Lower lobe of right lung (tissue), 2 donors: ENCODE data around the gene NAA25. TPM values are rescaled to one million over a fixed set of nuclear protein-coding genes. Genes with fewer than 3 reads are reported as not detected.
"Not testable (repeated sequence)": the region's sequence is repeated elsewhere in the genome, so short reads cannot be mapped to it uniquely, and the experiment has no call there.

ENCODE experiments used
- ATAC-seq, 2 donors: fragments of 200-7000 bp; cut with Tn5 transposase; one replicate each; pipeline ENCODE4 v1.9.1; 2020 to 2022; ENCODE audit warnings: mild to moderate bottlenecking in 2 of 2, moderate library complexity in 2 of 2
- DNase-seq: peaks from one replicate; pipeline ENCODE4 v3.0.0-alpha.2; 2020
- H3K27ac ChIP-seq: fragments of 200-600 bp; one replicate; pipeline ENCODE4 v1.8.0; 2022
- H3K27me3 ChIP-seq: fragments of 200-600 bp; one replicate; pipeline ENCODE4 v1.8.0; 2022; ENCODE audit warnings: low read depth
- H3K36me3 ChIP-seq: fragments of 200-600 bp; one replicate; pipeline ENCODE4 v1.8.0; 2022; ENCODE audit warnings: mild to moderate bottlenecking
- H3K4me1 ChIP-seq: fragments of 200-600 bp; one replicate; pipeline ENCODE4 v1.8.0; 2022
- H3K4me3 ChIP-seq: fragments of 200-600 bp; one replicate; pipeline ENCODE4 v1.8.0; 2022; ENCODE audit warnings: mild to moderate bottlenecking
- H3K9me3 ChIP-seq: fragments of 200-600 bp; one replicate; pipeline ENCODE4 v1.8.0; 2022
- intact Hi-C: fragments of 100-400 bp; cut with DNase I; formaldehyde crosslinking; loops from one replicate; pipeline ENCODE4 v1.11.0; 2022
- total RNA-seq: library from RNA; stranded (reverse); fragmentation: NEBNext Ultra II Directional; extraction: Animal tissue kit (Norgen Biotek cat#: 25700); gene quantifications from one replicate; pipeline ENCODE4 v1.2.1, GENCODE V29; 2021
- TF ChIP-seq, protein P1 (sequence below): fragments of 200-600 bp; IDR thresholded peaks from one replicate; pipeline ENCODE4 v1.8.0; 2022; ENCODE audit warnings: antibody characterized with exemption, mild to moderate bottlenecking
- donor health status: DM: no; HTN: yes; CAD: no; lungs with severe emphysema.

The NAA25 gene
- total RNA-seq, 1 donor from 2014 or later, result 24.7 TPM

DNA sequence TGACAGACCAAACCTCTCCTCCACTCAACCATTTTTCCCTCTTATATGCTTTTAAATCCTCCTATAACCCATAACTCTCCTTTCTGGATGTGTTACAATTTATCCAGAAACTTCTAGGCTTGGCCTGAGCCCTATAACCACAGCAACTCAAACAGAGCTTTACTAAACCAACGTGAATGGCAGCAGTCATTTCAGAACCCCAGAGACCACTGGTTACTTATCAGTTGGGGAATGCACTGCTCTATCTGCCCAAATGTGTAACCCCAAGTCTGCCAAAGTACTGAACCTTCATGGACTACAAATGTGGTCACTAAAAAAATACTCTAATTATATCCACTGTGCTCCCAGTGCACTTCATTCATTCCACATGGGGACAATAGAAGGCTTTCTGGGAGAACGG lies 42.0 kb downstream of the NAA25 start:
- Histone ChIP-seq H3K27ac (no peak overlapping the region), H3K27me3 (no peaks in the 10 kb centered on the region), H3K4me3 (no peak overlapping the region), H3K9me3 (no peaks in the 10 kb centered on the region), H3K36me3 (peaks cover 100% of the 10 kb centered on the region), H3K4me1 (no peaks in the 10 kb centered on the region)
- TF ChIP-seq, protein P1, sequence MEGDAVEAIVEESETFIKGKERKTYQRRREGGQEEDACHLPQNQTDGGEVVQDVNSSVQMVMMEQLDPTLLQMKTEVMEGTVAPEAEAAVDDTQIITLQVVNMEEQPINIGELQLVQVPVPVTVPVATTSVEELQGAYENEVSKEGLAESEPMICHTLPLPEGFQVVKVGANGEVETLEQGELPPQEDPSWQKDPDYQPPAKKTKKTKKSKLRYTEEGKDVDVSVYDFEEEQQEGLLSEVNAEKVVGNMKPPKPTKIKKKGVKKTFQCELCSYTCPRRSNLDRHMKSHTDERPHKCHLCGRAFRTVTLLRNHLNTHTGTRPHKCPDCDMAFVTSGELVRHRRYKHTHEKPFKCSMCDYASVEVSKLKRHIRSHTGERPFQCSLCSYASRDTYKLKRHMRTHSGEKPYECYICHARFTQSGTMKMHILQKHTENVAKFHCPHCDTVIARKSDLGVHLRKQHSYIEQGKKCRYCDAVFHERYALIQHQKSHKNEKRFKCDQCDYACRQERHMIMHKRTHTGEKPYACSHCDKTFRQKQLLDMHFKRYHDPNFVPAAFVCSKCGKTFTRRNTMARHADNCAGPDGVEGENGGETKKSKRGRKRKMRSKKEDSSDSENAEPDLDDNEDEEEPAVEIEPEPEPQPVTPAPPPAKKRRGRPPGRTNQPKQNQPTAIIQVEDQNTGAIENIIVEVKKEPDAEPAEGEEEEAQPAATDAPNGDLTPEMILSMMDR, result no peak
- DNase-seq (no peak), ATAC-seq (no peak)
- intact Hi-C loops, result no loop called here

GRCh38 chr12:112063273-112063672 lies 45.3 kb downstream of the NAA25 start:
- ATAC-seq, result no peak
- no peaks in the 10 kb centered on the region for H3K27me3 ChIP-seq
- peaks cover 100% of the 10 kb centered on the region for H3K36me3 ChIP-seq
- H3K4me1 ChIP-seq, result no peaks in the 10 kb centered on the region
- H3K9me3 ChIP-seq, result no peaks in the 10 kb centered on the region
- H3K27ac ChIP-seq, result no peak overlapping the region
- TF ChIP-seq, protein P1, result no peak
- no peak overlapping the region for H3K4me3 ChIP-seq
- intact Hi-C loops, result no loop called here
- no peak for DNase-seq

GRCh38 chr12:112061137-112061536 lies 47.4 kb downstream of the NAA25 start:
- DNase-seq (no peak), ATAC-seq (no peak)
- Histone ChIP-seq H3K4me1 (no peaks in the 10 kb centered on the region), H3K27me3 (no peaks in the 10 kb centered on the region), H3K9me3 (no peaks in the 10 kb centered on the region), H3K27ac (no peak overlapping the region), H3K4me3 (no peak overlapping the region), H3K36me3 (peaks cover 100% of the 10 kb centered on the region)
- intact Hi-C loops, result no loop called here
- TF ChIP-seq, protein P1, result no peak

DNA sequence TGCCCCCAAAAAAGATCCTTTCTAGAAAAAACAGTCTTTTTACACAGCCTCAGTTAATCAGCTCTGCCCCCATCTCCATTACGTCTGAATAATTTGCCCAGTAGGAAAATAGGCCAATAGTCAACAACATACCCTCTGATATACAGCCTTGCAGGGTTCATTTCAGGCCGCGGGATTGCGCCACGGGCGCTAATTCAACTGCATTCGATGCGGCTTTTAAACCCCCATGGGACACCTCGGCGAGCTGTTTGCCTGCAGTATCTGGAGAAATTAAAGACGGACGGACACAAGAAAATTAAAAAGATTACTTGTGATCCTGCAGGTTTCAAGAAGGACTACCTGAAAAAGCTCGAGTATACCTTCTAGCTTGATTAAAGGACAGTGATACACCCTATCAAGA lies 59.2 kb downstream of the NAA25 start:
- H3K9me3 ChIP-seq, result no peaks in the 10 kb centered on the region
- TF ChIP-seq, protein P1, result no peak
- H3K4me3 ChIP-seq, result no peak overlapping the region
- H3K27ac ChIP-seq, result no peak overlapping the region
- no peaks in the 10 kb centered on the region for H3K4me1 ChIP-seq
- no peak for ATAC-seq
- H3K36me3 ChIP-seq, result peaks cover 97% of the 10 kb centered on the region
- DNase-seq, result no peak
- intact Hi-C loops, result no loop called here
- no peaks in the 10 kb centered on the region for H3K27me3 ChIP-seq

DNA sequence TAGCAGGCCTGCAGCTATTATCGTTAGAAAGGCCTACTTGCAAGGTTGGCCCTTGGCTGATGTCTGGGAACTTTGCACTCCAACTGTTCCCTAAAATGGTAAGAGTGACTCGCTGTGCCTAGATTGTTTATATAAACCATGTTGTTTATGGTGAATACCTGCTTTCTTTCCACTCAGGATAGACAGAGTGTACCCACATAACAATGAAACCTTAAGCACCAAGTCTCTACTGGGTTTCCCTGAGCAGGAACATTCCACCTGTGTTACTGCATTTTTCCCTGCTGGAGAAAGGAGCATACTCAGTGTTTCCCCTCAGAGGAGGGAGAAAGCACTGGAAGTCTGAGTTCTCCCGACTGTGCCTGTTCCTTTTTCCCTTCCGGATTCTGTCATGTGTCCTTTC lies 62.6 kb downstream of the NAA25 start:
- H3K36me3 ChIP-seq, result peaks cover 97% of the 10 kb centered on the region

DNA sequence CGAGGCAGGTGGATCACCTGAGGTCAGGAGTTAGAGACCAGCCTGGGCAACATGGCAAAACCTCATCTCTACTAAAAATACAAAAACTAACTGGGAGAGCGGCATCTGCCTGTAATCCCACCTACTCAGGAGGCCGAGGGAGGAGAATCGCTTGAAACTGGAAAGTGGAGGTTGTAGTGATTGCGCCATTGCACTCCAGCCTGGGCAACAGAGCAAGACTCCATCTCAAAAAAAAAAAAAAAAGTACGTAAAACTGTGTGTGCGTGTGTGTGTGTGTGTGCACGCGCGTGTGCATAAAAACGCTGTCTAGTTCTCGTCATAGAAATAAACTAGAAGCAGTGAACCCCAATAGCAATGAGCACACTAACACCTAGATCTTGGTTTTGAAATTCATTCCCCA lies 72.0 kb downstream of the NAA25 start:
- DNase-seq, ATAC-seq, H3K9me3 ChIP-seq, intact Hi-C loops, H3K4me3 ChIP-seq, H3K27me3 ChIP-seq, H3K4me1 ChIP-seq, H3K27ac ChIP-seq: not testable (repeated sequence)
- H3K36me3 ChIP-seq, result peaks cover 95% of the 10 kb centered on the region

More for the DNA sequence above, 62.6 kb downstream of the NAA25 start:
- H3K4me1 ChIP-seq, result no peaks in the 10 kb centered on the region
- DNase-seq, result no peak
- intact Hi-C loops, result no loop called here
- no peak overlapping the region for H3K4me3 ChIP-seq
- H3K9me3 ChIP-seq, result no peaks in the 10 kb centered on the region
- H3K27me3 ChIP-seq, result no peaks in the 10 kb centered on the region
- no peak overlapping the region for H3K27ac ChIP-seq
- no peak for ATAC-seq
- TF ChIP-seq, protein P1, result no peak
